ENCODE results near the gene KRT76.

KRT76 gene

DNA sequence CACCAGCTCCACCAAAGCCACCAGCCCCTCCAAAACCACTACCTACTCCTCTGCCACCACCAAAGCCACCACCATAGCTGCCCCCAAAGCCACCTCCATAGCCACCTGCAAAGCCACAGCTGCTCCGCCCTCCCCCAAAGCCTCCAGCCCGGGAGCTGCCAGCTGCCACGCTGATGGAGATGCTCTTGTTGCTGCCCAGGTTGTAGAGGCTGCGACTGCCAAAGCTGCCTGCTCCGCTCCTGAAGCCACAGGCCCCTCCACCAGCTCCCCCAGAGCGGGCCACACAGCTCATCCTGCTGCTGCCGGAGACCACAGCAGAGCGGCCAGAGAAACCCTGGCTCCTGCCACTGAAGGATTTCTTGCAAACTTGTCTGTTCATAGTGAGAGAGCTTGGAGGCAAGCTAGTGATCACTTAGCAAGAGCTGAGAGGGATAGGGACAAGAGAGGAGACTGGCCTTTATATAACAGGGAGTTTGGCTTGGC is at the start of gene KRT76:
KRT76 (minus strand) TSS at position 433 of the 483 bp plus-strand sequence; CDS start at position 379, 54 bp downstream.
- TF ChIP-seq, protein P1, sequence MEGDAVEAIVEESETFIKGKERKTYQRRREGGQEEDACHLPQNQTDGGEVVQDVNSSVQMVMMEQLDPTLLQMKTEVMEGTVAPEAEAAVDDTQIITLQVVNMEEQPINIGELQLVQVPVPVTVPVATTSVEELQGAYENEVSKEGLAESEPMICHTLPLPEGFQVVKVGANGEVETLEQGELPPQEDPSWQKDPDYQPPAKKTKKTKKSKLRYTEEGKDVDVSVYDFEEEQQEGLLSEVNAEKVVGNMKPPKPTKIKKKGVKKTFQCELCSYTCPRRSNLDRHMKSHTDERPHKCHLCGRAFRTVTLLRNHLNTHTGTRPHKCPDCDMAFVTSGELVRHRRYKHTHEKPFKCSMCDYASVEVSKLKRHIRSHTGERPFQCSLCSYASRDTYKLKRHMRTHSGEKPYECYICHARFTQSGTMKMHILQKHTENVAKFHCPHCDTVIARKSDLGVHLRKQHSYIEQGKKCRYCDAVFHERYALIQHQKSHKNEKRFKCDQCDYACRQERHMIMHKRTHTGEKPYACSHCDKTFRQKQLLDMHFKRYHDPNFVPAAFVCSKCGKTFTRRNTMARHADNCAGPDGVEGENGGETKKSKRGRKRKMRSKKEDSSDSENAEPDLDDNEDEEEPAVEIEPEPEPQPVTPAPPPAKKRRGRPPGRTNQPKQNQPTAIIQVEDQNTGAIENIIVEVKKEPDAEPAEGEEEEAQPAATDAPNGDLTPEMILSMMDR (IDR thresholded peaks at IDR 0.05; ENCODE audit: borderline replicate concordance, insufficient read depth, low read depth, low read length), result no peak
- no peak within 1 kb of the TSS for H3K4me3 ChIP-seq (ENCODE audit: low read depth, low read length)

DNA sequence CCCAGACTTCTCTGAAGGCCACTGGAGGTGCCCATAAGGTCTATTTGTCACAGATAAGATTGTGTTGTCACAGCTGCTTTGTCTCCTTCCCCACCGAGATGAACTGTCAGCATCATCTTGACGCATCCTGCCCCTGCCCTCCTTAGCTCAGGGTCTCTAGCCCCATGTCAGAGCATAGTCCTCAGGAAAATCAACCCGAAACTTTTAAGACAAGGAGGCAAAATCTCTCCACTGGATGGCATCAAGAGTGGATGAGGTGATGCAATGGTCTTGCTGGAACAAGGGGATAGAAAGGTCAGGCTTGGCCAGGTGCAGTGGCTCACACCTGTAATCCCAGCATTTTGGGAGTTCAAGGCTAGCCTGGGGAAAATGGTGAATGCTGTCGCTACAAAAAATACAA is 48.8 kb upstream of the KRT76 start:
- no peak overlapping the region for H3K4me3 ChIP-seq (ENCODE audit: low read depth, low read length)
- TF ChIP-seq, protein P1 (IDR thresholded peaks at IDR 0.05; ENCODE audit: borderline replicate concordance, insufficient read depth, low read depth, low read length), result no peak

DNA sequence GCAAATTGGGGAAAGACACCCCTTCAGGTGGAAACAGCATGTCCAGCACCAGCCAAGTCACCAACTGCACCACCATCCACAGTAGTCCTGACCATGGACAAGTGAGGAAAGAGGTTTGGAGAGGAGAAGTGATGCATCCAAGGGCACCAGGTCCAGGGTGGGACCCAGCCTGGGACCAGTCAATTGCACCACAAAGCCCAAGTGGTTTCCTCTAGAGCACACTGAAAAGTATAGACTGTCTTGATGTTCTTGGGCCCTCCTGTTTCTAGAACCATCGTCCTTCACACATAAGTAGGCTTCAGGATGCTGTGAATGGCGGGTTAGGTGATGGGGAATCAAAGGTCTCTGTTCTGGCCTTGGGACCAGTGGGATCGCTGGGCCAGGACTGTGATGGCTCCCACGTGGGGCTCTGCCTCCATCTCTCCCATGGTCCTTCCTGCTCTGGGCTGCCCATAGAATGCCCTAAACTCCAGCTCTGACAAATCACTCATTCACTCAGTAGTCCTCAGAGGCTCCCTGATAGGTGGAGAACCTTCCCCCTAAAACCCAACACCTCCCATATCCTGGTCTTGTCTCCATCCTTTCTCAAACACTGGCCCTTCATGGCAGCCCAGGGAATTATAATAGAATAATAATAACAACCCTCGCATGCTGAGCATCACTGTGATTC is 47.7 kb upstream of the KRT76 start:
- H3K4me3 ChIP-seq (ENCODE audit: low read depth, low read length), result no peak overlapping the region
- TF ChIP-seq, protein P1 (IDR thresholded peaks at IDR 0.05; ENCODE audit: borderline replicate concordance, insufficient read depth, low read depth, low read length), result no peak

DNA sequence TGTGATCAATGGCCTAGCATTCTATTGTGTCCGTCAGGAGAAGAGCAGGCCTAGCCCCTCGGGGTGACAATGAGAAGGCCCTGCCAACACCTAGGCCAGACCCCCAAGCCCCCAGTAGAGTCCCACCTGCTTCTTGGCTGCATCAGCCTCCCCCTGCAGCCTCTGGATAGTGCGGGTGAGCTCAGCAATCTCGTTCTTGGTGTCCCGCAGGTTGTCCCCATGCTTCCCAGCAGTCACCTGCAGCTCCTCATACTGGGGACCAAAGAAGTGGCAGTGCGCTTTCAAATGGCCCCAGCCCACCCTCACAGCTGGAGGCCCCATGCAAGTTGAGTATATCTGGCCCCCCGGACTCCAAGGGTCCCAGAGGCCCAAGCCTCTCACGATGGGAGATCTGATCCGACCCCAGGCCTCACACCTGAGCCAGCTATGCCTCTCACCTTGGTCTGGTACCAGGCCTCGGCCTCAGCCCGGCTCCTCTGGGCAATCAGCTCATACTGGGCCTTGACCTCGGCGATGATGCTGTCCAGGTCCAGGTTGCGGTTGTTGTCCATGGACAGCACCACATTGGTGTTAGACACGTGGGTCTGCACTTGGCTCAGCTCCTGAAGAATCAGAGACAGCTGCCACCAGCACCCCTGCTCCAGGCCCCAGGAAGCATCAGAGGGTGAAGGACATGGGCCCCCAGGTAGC is 46.8 kb upstream of the KRT76 start:
- TF ChIP-seq, protein P1 (IDR thresholded peaks at IDR 0.05; ENCODE audit: borderline replicate concordance, insufficient read depth, low read depth, low read length), result no peak

DNA sequence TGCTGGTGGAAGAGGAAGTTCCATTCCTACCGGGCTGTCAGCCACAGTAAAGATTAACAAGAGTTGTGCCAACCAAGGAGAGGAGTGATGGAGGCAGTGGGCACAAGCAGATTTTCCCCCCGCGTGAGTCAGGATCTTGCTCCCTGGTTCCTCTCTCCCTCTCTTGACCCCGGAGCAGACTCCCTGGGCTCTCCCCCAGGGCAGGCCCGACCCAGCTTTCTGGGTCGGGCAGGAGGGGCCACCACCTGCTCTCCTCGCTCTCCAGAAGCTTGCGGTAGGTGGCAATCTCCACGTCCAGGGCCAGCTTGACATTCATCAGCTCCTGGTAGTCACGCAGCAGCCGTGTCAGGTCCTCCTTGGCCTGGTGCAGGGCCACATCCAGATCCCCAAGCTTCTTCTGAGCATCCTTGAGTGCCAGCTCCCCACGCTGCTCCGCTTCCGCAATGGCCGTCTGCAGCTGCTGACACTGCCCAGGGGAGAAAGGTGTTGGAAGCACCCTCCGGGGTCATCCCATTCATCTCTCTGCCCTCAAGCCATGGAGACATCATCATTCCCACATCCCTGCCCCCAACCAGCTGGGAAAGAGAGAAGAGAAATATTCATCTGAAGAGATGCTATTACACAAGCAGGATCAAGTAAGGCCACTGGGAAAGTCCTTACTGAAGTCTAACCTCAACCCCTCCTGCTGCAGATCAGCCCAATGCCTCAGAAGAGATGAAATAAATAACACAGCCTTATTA is 45.8 kb upstream of the KRT76 start:
- TF ChIP-seq, protein P1 (IDR thresholded peaks at IDR 0.05; ENCODE audit: borderline replicate concordance, insufficient read depth, low read depth, low read length), result no peak

More for the DNA sequence above, 46.8 kb upstream of the KRT76 start:
- no peak overlapping the region for H3K4me3 ChIP-seq (ENCODE audit: low read depth, low read length)

DNA sequence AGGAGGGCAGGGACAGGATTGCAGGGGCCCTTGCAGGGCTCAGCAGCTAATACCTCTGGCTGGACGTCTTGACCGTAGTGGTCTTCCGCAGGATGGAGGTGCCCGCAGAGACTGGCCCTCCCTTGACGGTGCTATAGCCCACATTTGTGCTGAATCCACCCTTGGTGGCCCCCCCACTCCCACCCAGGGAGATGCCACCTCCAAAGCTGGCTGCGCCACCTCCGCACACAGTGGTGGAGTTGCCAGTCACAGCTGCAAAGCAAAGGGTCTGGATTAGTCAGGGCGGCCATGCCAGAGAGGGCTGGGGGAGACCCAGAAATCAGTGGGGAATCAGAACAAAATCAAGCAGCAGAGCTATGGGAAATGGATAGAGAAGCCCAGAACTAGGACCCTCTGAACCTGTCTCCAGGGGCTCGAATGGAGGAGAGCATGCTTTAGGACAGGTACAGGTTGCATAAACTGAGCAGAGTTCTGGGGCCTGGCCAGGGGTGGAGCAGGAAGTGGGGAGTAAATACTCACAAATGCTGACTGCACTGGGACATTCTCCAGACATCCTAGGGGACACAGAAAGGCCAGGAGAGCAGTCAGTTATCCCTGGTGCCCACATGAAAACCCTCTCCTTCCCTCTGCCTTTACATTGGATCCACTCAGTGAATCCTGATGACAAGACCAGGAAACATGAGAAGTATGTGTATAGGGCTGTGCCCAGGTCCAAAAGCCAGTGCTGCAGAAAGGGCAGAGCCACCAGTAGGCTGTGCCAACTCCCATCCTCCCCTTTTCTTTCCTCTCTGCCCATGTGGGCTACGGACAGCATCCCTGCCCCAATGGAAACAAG is 44.9 kb upstream of the KRT76 start:
- no peak overlapping the region for H3K4me3 ChIP-seq (ENCODE audit: low read depth, low read length)
- TF ChIP-seq, protein P1 (IDR thresholded peaks at IDR 0.05; ENCODE audit: borderline replicate concordance, insufficient read depth, low read depth, low read length), result no peak

More for the DNA sequence above, 45.8 kb upstream of the KRT76 start:
- no peak overlapping the region for H3K4me3 ChIP-seq (ENCODE audit: low read depth, low read length)
